A549 (cell line): Measurements from ENCODE around the gene TMEM30A. TPM values are rescaled to one million over a fixed set of nuclear protein-coding genes. Genes with fewer than 3 reads are reported as not detected.

Source experiments
- ATAC-seq, 2 experiments: fragments of 200-7000 bp in 1 of 2; fragments of >200 bp in 1 of 2; cut with Nextera tagmentation in 1 of 2; cut with Tn5 transposase in 1 of 2; 3 replicates each; pipeline versions ENCODE4 v1.8.0 to v1.9.1; 2018 to 2020; ENCODE audit warnings: mild to moderate bottlenecking in 1 of 2, moderate library complexity in 1 of 2
- CTCF ChIA-PET: fragments of 300-600 bp; sonication (Branson Sonifier 250); formaldehyde crosslinking; extraction: SDS; loops from one replicate; lab custom pipeline; 2021; ENCODE audit warnings: antibody characterized with exemption, inconsistent platforms; lab: Yijun Ruan, JAX
- POLR2A ChIA-PET: fragments of 350-600 bp; formaldehyde crosslinking; extraction: SDS; loops from one replicate; lab custom pipeline; 2021; ENCODE audit warnings: antibody characterized with exemption, inconsistent platforms; lab: Yijun Ruan, JAX
- DNase-seq, 2 experiments: peaks; one replicate each; pipeline versions ENCODE4 v3.0.0 to v3.0.0-alpha.2; 2011 to 2016; ENCODE audit warnings: low read depth in 1 of 2, low spot score in 1 of 2
- FAIRE-seq: peaks from 2 replicates; lab custom pipeline; 2011; peaks lifted over from hg19 to GRCh38; lab: Jason Lieb, UNC
- H3K27ac ChIP-seq, 2 experiments: fragments of >200 bp; sonication (Bioruptor Twin); formaldehyde crosslinking; 3 replicates each; pipeline ENCODE4 v1.5.1; 2016 to 2017
- H3K4me1 ChIP-seq: fragments of >200 bp; sonication (Bioruptor Twin); formaldehyde crosslinking; 3 replicates; pipeline ENCODE4 v1.6.1; 2016
- H3K4me2 ChIP-seq: fragments of >200 bp; sonication (Bioruptor Twin); formaldehyde crosslinking; 3 replicates; pipeline ENCODE4 v1.6.1; 2016
- H3K4me3 ChIP-seq: fragments of >200 bp; sonication (Bioruptor Twin); formaldehyde crosslinking; 3 replicates; pipeline ENCODE4 v1.5.1; 2016
- H3K9me3 ChIP-seq: fragments of >200 bp; sonication (Bioruptor Twin); formaldehyde crosslinking; 3 replicates; pipeline ENCODE4 v1.6.1; 2016
- CBX8 ChIP-seq: fragments of 200-600 bp; sonication (generic); IDR thresholded peaks from 2 replicates; pipeline ENCODE4 v1.6.1; 2016
- CEBPB ChIP-seq, 2 experiments: fragments of >200 bp in 1 of 2; sonication (Bioruptor Twin) in 1 of 2; formaldehyde crosslinking in 1 of 2; IDR thresholded peaks; 2 replicates each; pipeline ENCODE4 v1.6.1; 2012 to 2016
- CTCF ChIP-seq: fragments of >200 bp; sonication (Bioruptor Twin); formaldehyde crosslinking; IDR thresholded peaks from 3 replicates; pipeline ENCODE4 v1.5.1; 2016
- EP300 ChIP-seq, 2 experiments: fragments of >200 bp; sonication (Bioruptor Twin); formaldehyde crosslinking; IDR thresholded peaks; 2 replicates in 1 of 2; 3 replicates in 1 of 2; pipeline ENCODE4 v1.6.1; 2016 to 2017
- HEYL ChIP-seq: fragments of 250-450 bp; sonication (Bioruptor Pico); IDR thresholded peaks from 2 replicates; pipeline ENCODE4 v1.8.0; 2021; ENCODE audit warnings: mild to moderate bottlenecking, moderate library complexity
- JUN ChIP-seq, 2 experiments: fragments of >200 bp; sonication (Bioruptor Twin); formaldehyde crosslinking; IDR thresholded peaks; 2 replicates in 1 of 2; 3 replicates in 1 of 2; pipeline ENCODE4 v1.6.1; 2016 to 2017
- MAFK ChIP-seq: fragments of 450-650 bp; IDR thresholded peaks from 2 replicates; pipeline ENCODE4 v1.6.1; 2014; ENCODE audit not compliant: partially characterized antibody
- MYC ChIP-seq: IDR thresholded peaks from 2 replicates; pipeline ENCODE4 v1.6.1; 2012; ENCODE audit warnings: mild to moderate bottlenecking, inconsistent platforms, low read length, improper control_type of control experiment, borderline replicate concordance
- NFE2L2 ChIP-seq: fragments of 150-350 bp; conservative IDR thresholded peaks from 2 replicates; pipeline ENCODE4 v1.6.1; 2014; ENCODE audit warnings: low read length
- NR3C1 ChIP-seq: fragments of >200 bp; sonication (Bioruptor Twin); formaldehyde crosslinking; IDR thresholded peaks from 3 replicates; pipeline ENCODE4 v1.6.1; 2017
- RCOR1 ChIP-seq: fragments of 150-350 bp; IDR thresholded peaks from 2 replicates; pipeline ENCODE4 v1.6.1; 2014; ENCODE audit warnings: antibody characterized with exemption, low read length, low read depth
- ZC3H11A ChIP-seq: fragments of 450-650 bp; IDR thresholded peaks from 2 replicates; pipeline ENCODE4 v1.6.1; 2014; ENCODE audit warnings: antibody characterized with exemption, mild to moderate bottlenecking
- ZNF302 ChIP-seq: fragments of 250-450 bp; sonication (Bioruptor Pico); IDR thresholded peaks from 2 replicates; pipeline ENCODE4 v1.9.0; 2021; ENCODE audit warnings: inconsistent platforms, mild to moderate bottlenecking, moderate library complexity
- WGBS: methylation state at CpG from one replicate; pipeline ENCODE4 v1.1.6; 2017; ENCODE audit errors: missing lambda C conversion rate; 5-methylcytosine and 5-hydroxymethylcytosine counted together
- polyA plus RNA-seq, 4 experiments: library from polyadenylated mRNA; depleted of rRNA in 3 of 4; stranded (reverse); fragments of >200 nt; fragmentation: RNase III in 1 of 4; extraction: RNeasy Plus Mini Kit Qiagen cat#74134 plus additional on column Dnase treatment in 1 of 4; gene quantifications; 2 replicates in 3 of 4; 3 replicates in 1 of 4; pipeline ENCODE4 v1.2.3, GENCODE V29; 2011 to 2017
- TF ChIP-seq, protein P1 (sequence below): fragments of 200-600 bp; sonication (generic); IDR thresholded peaks from 2 replicates; pipeline ENCODE4 v1.6.1; 2016; ENCODE audit warnings: antibody characterized with exemption, mild to moderate bottlenecking, moderate library complexity
- TF ChIP-seq, protein P2 (sequence below): IDR thresholded peaks from 2 replicates; pipeline ENCODE4 v1.6.1; 2012; ENCODE audit warnings: low read depth, borderline replicate concordance
- TF ChIP-seq, protein P3 (sequence below): fragments of 150-350 bp; IDR thresholded peaks from 2 replicates; pipeline ENCODE4 v1.6.1; 2014; ENCODE audit warnings: low read depth, mild to moderate bottlenecking, low read length
- TF ChIP-seq, protein P4 (sequence below): IDR thresholded peaks from 2 replicates; pipeline ENCODE4 v1.6.1; 2012

Gene TMEM30A
- polyA plus RNA-seq, 2 of the 4 experiments (the other 2 are of a cell fraction) = 65.1 to 75.5 TPM

DNA sequence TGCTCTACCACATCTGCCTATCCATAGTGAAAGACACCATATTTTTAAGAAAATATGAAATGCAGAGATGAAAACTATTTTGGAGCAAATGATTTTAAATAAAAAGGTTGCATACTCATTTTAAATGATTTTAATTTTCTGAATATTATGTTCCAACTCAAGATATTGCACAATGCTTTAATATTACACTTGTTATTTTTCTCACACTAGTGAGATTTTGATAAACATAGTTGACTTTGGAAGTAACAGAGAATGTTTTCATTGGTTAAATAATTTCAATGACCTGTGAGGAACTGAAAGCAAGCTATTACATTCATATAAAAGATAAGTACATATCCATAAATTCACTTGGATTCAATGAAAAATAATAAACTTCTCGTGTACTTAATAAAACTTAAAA is 7.2 kb upstream of the TMEM30A start:
- Histone ChIP-seq H3K4me3 (no peak overlapping the region), H3K27ac (no peak overlapping the region), H3K9me3 (no peaks in the 10 kb centered on the region), H3K4me2 (no peak overlapping the region), H3K4me1 (peaks cover 6% of the 10 kb centered on the region; the same call in 2 of the 3 replicates)
- FAIRE-seq = no peak
- no peak for DNase-seq
- ATAC-seq = no peak
- TF ChIP-seq, protein P1, sequence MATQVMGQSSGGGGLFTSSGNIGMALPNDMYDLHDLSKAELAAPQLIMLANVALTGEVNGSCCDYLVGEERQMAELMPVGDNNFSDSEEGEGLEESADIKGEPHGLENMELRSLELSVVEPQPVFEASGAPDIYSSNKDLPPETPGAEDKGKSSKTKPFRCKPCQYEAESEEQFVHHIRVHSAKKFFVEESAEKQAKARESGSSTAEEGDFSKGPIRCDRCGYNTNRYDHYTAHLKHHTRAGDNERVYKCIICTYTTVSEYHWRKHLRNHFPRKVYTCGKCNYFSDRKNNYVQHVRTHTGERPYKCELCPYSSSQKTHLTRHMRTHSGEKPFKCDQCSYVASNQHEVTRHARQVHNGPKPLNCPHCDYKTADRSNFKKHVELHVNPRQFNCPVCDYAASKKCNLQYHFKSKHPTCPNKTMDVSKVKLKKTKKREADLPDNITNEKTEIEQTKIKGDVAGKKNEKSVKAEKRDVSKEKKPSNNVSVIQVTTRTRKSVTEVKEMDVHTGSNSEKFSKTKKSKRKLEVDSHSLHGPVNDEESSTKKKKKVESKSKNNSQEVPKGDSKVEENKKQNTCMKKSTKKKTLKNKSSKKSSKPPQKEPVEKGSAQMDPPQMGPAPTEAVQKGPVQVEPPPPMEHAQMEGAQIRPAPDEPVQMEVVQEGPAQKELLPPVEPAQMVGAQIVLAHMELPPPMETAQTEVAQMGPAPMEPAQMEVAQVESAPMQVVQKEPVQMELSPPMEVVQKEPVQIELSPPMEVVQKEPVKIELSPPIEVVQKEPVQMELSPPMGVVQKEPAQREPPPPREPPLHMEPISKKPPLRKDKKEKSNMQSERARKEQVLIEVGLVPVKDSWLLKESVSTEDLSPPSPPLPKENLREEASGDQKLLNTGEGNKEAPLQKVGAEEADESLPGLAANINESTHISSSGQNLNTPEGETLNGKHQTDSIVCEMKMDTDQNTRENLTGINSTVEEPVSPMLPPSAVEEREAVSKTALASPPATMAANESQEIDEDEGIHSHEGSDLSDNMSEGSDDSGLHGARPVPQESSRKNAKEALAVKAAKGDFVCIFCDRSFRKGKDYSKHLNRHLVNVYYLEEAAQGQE = no peak
- TF ChIP-seq CEBPB (IDR thresholded peaks at IDR 0.05) = no peak
- TF ChIP-seq JUN (IDR thresholded peaks at IDR 0.05) = no peak
- no peak for TF ChIP-seq MYC
- no peak for TF ChIP-seq CTCF
- no peak for TF ChIP-seq RCOR1
- TF ChIP-seq EP300 (IDR thresholded peaks at IDR 0.05) = no peak
- TF ChIP-seq NR3C1 = no peak
- no peak for TF ChIP-seq HEYL (CRISPR knock-in tag)
- TF ChIP-seq CBX8 = no peak
- no peak for TF ChIP-seq NFE2L2
- no peak for TF ChIP-seq ZNF302 (CRISPR knock-in tag)
- TF ChIP-seq MAFK = no peak
- 79% methylated on average over 1 of the region's 1 CpG for WGBS
- ChIA-PET CTCF (no interaction called here), POLR2A (no interaction called here)

GRCh38 chr6:75291331-75291730 is 6.7 kb upstream of the TMEM30A start:
- ChIA-PET POLR2A (no interaction called here), CTCF (no interaction called here)
- no peak for ATAC-seq
- no peak for TF ChIP-seq ZC3H11A
- TF ChIP-seq, protein P2, sequence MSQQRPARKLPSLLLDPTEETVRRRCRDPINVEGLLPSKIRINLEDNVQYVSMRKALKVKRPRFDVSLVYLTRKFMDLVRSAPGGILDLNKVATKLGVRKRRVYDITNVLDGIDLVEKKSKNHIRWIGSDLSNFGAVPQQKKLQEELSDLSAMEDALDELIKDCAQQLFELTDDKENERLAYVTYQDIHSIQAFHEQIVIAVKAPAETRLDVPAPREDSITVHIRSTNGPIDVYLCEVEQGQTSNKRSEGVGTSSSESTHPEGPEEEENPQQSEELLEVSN = no peak
- TF ChIP-seq, protein P3, sequence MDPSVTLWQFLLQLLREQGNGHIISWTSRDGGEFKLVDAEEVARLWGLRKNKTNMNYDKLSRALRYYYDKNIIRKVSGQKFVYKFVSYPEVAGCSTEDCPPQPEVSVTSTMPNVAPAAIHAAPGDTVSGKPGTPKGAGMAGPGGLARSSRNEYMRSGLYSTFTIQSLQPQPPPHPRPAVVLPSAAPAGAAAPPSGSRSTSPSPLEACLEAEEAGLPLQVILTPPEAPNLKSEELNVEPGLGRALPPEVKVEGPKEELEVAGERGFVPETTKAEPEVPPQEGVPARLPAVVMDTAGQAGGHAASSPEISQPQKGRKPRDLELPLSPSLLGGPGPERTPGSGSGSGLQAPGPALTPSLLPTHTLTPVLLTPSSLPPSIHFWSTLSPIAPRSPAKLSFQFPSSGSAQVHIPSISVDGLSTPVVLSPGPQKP = no peak
- TF ChIP-seq, protein P4, sequence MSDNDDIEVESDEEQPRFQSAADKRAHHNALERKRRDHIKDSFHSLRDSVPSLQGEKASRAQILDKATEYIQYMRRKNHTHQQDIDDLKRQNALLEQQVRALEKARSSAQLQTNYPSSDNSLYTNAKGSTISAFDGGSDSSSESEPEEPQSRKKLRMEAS = no peak
- TF ChIP-seq ZNF302 (CRISPR knock-in tag) = no peak
- TF ChIP-seq, all 56 proteins: peak for 0
- 90% methylated on average over 2 of the region's 2 CpGs for WGBS
- H3K27ac ChIP-seq = no peak overlapping the region
- H3K4me2 ChIP-seq = no peak overlapping the region
- no peak overlapping the region for H3K4me3 ChIP-seq
- DNase-seq (no peak), FAIRE-seq (no peak)
- H3K9me3 ChIP-seq = no peaks in the 10 kb centered on the region
- H3K4me1 ChIP-seq = peaks cover 10% of the 10 kb centered on the region; the same call in 2 of the 3 replicates
